Adipose tissue (tissue), 3 donors: ENCODE results near the gene C1orf53. TPM values are rescaled to one million over a fixed set of nuclear protein-coding genes. Genes with fewer than 3 reads are reported as not detected.
"Not testable (repeated sequence)": the region's sequence is repeated elsewhere in the genome, so short reads cannot be mapped to it uniquely, and the experiment has no call there.

ENCODE experiments used
- H3K27ac ChIP-seq: one replicate; pipeline ENCODE4 v1.5.1; 2013; ENCODE audit warnings: low read depth, low read length
- WGBS, 3 donors: extraction: QIAGEN DNeasy Blood & Tissue Kit; methylation state at CpG; one replicate each; pipeline ENCODE4 v1.1.7; 2013; 5-methylcytosine and 5-hydroxymethylcytosine counted together
- polyA plus RNA-seq, 3 donors: library from polyadenylated mRNA; stranded (reverse); fragments of 200-250 nt; gene quantifications; one replicate each; pipeline ENCODE4 v1.2.3, GENCODE V29; 2013
- donor health status: healthy with polysubstance abuse.
- donor health status: Bipolar disorder and iron deficiency.
- donor health status: healthy.

C1orf53 gene
- polyA plus RNA-seq, 3 donors: 3.0 to 6.7 (median 6.2) TPM

GRCh38 chr1:197917805-197918651 lies 15.6 kb downstream of the C1orf53 start:
- H3K27ac ChIP-seq: no peak overlapping the region
- 3 to 5% (median 4%) methylated on average over 64 of the region's 64 CpGs for WGBS, 3 donors

DNA sequence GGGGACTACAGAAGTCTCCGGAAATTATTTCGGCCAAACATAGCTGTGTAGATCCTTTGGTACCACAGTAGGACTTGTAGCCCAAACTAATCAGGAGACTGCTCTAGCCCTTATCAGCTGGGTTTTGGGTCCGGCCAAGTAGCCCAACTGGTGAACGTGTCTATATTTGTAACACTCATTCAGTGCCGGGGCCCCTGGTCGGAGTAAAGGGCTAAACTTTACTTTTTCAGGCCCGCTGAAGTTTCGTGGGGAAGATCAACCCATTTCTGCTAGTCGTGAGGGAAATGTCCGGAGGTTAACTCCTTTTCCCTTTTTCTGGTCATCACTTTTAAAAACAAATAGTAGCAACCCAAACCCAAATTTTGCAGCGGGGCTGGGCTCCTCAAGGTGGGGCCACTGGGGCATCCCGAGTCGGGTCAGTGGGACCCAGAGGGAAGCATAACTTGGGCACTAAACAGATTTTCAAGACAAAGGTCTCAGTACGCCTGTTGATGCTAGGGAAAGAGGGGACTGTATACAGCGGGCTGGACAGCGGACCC lies 16.4 kb downstream of the C1orf53 start:
- H3K27ac ChIP-seq: no peak overlapping the region
- 13% methylated on average over 16 of the region's 16 CpGs for WGBS, 3 donors

DNA sequence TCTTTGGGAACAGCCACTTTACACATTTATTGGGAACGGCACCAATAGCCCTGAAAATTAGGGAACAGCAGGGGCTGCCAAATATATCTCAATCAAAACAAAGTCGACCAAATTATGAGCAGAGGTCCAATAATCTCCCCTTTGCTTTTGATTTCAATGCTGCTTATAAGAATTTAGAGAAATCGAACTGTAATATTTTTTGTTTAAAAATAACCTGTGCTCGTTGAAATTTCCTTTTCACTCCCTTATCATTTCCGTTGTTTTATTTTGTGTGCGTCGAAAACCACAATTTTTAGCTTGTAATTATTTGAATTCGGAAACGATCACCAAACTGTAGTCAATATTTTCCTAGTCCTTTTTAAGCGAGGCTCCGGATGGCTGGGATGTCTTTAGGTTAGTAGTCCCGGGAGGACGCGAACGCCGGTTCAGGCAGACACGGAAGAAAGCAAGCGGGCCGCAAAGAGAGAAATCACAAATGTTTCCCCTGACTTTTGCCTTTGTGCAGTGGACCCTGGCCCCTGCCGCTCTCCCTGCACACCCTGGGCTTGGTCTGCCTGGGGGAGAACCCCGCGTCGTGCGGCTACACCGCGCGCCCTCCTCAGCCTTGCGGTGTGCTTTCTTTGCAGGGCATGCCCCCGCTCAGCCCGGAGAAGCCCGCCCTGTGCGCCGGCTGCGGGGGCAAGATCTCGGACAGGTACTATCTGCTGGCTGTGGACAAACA lies 17.1 kb downstream of the C1orf53 start:
- no peak overlapping the region for H3K27ac ChIP-seq
- WGBS, 3 donors: 10 to 12% (median 11%) methylated on average over 35 of the region's 35 CpGs

GRCh38 chr1:197920067-197920396 lies 17.6 kb downstream of the C1orf53 start:
- H3K27ac ChIP-seq: no peak overlapping the region
- WGBS, 3 donors: 7 to 12% (median 10%) methylated on average over 11 of the region's 11 CpGs

DNA sequence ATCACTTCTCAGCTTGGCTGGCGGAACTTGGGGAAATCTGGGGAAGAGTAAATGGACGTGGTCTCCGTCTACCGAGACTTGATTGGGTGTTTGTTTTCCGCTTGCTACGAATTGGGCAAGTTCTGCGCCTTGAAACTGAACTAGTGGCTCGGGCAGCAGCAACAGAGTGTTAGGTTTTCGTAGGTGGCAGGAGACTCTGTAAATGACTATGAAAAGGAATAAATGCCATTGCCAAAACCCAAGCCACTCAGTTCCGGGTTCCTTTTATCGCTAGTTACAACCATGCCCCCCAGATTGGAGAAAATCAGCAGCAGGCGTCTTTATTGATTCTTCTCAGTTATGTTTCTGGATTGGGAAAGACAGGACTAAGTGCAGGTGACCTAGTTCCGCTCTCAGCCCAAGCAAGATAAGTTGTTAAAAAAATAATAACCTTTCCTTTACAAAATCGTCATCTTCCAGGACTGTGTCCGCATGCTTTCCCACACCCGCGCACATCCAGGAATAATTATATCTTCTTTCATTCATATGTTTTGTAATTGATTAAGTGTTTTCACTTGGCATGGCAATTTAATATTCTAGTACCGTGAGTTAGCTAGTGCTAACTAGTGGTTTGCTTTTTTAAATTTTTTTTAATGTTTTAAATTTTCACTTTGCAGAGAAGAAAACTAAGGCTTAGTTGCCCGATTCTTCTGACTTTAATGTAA lies 18.1 kb downstream of the C1orf53 start:
- WGBS, 3 donors: 13 to 23% (median 21%) methylated on average over 19 of the region's 19 CpGs
- no peak overlapping the region for H3K27ac ChIP-seq

DNA sequence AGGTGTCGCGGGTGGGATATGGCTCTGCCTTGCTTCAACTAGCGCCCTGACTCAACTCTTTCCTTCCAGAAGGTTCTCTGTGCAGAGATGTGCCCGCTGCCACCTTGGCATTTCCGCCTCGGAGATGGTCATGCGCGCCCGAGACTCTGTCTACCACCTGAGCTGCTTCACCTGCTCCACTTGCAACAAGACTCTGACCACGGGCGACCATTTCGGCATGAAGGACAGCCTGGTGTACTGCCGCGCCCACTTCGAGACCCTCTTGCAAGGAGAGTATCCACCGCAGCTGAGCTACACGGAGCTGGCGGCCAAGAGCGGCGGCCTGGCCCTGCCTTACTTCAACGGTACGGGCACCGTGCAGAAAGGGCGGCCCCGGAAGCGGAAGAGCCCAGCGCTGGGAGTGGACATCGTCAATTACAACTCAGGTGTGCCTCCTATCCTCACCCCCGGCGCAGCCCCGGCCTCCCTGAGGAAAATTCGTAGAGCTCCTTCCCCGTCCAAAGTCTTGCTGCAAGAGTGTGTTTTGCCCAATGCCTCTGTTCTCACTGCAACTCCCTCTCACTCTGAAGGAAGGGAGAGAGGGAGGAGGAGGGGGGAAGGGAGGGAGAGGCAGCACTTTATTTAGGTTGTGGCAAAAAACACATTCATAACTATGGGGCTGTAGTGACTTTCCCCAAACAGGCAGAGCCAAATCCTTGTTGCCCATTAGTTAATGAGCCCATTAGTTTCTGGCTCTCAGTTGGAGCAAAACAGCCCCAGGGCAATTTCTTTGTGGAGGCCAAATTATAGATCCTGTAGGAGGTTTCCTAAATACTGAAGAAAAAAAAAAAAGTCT lies 19.0 kb downstream of the C1orf53 start:
- no peak overlapping the region for H3K27ac ChIP-seq
- 19 to 33% (median 23%) methylated on average over 33 of the region's 33 CpGs for WGBS, 3 donors

DNA sequence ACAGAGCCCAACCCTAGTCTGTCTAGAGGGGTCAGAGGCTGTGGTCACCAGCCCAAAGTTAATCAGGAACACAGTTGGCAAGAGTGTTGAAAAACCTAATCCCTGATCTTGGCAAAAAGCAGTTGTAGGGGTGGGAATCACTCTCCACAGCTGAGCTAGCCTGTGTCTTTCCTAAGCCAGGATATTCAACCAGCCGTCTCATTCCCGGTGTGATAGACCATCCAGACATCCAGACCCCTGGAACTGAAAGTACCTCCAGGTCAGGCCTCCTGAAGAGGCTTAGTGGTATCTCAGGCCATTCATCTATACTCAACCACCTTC lies 19.6 kb downstream of the C1orf53 start:
- H3K27ac ChIP-seq: no peak overlapping the region
- 89 to 97% (median 90%) methylated on average over 2 of the region's 2 CpGs for WGBS, 3 donors

DNA sequence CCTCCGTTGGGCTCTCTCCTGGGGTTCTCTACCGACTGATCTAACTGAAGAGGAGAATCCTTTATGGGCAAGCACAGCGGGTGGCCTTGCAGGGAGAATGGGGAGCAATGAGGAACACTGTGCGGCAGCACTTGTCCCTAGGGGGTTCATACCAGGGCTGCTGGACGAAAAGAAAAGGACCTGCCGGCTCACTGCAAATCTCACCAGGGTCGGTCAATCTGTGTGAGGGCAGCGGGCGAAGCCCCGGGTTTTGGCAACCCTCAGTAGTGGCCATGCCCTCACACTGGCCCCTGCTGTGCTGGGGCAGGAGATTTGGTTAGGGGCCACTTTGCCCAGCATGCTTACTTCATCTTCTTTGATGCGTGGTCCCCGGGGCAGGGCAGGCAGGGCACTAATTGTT lies 20.6 kb downstream of the C1orf53 start:
- WGBS, 3 donors: 74 to 80% (median 75%) methylated on average over 12 of the region's 12 CpGs

DNA sequence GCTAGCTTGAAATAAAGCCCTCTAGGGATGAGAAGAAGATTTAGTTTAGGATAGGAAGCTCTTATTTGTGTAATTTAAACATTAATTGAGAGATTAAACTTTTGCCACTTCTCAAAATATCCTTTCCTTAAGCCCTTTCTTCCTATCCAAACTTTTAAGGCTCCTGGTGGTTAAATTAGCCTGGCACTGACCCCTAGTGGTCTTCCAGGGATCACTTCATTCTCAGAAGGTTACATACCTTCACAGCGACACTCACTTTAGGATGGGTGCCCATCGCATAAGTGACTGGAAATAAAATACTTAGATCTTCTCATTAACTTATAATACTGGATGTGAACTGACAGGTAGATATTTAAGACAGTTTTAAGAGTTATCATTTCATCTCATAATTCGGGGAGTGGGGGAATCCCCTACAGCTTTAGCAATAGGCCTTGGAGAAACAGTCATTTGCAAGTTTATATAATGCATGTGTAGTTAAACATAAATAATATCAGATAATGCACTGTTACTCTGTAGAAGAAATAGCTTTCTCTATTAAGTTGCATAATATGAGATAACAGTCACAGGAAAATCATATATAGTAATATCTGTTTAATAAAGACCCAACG lies 22.2 kb downstream of the C1orf53 start:
- H3K27ac ChIP-seq: no peak overlapping the region
- 39 to 46% (median 45%) methylated on average over 4 of the region's 4 CpGs for WGBS, 3 donors

More for the DNA sequence above, 20.6 kb downstream of the C1orf53 start:
- no peak overlapping the region for H3K27ac ChIP-seq

- H3K27ac ChIP-seq: no peak overlapping the region
- 49 to 89% (median 88%) methylated on average over 8 of the region's 8 CpGs for WGBS, 3 donors
These were observed 25.7 kb downstream of the C1orf53 start for GRCh38 chr1:197927908-197928665.

GRCh38 chr1:197928849-197929336 lies 26.5 kb downstream of the C1orf53 start:
- WGBS, 3 donors: 11 to 26% (median 22%) methylated on average over 15 of the region's 15 CpGs
- H3K27ac ChIP-seq: no peak overlapping the region

GRCh38 chr1:197933016-197933415 lies 30.6 kb downstream of the C1orf53 start:
- H3K27ac ChIP-seq: no peak overlapping the region
- WGBS, 3 donors: 85 to 98% (median 94%) methylated on average over 1 of the region's 1 CpG

GRCh38 chr1:197933647-197934046 lies 31.2 kb downstream of the C1orf53 start:
- 61 to 100% (median 61%) methylated on average over 1 of the region's 1 CpG for WGBS, 3 donors
- H3K27ac ChIP-seq: no peak overlapping the region

GRCh38 chr1:197937381-197937780 lies 35.0 kb downstream of the C1orf53 start:
- 91 to 96% (median 92%) methylated on average over 2 of the region's 2 CpGs for WGBS, 3 donors

GRCh38 chr1:197937892-197938291 lies 35.5 kb downstream of the C1orf53 start:
- 70 to 90% (median 87%) methylated on average over 6 of the region's 6 CpGs for WGBS, 3 donors
- H3K27ac ChIP-seq: no peak overlapping the region

More at GRCh38 chr1:197937381-197937780, 35.0 kb downstream of the C1orf53 start:
- no peak overlapping the region for H3K27ac ChIP-seq

- WGBS, 3 donors: 86 to 92% (median 90%) methylated on average over 6 of the region's 6 CpGs
- not testable (repeated sequence) for H3K27ac ChIP-seq
These were observed 36.9 kb downstream of the C1orf53 start for GRCh38 chr1:197939159-197939980.
